GM21576 (cell line): ENCODE data around the gene TCERG1L.

ENCODE experiments used
- ATAC-seq: cut with Tn5 transposase; IDR thresholded peaks from one replicate; pipeline ENCODE4 v1.9.1; 2021; ENCODE audit warnings: mild to moderate bottlenecking, moderate library complexity; ENCODE audit not compliant: unreplicated experiment

TCERG1L gene

DNA sequence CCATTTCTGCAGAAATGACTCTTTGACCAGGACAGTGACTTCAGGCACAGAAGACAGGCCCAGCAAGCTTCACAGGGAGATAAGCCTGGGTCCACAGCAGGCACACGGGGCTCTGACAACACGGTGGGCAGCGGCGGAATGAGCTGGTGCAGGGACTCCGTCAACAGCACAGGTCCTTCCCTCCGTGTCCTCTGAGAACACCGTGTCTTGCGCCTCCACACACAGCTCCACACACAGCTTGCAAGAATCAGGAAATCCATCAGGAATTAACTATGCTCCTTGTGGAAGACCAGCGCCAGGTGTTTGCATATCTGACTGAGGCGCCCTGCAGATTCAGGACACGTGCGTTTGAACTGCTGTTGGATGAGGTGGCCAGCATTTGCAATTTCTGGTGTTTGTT lies 39.6 kb downstream of the TCERG1L start:
- no peak for ATAC-seq

- no peak for ATAC-seq
These were observed 40.2 kb downstream of the TCERG1L start for GRCh38 chr10:131271195-131271880.

GRCh38 chr10:131270461-131271190 lies 40.9 kb downstream of the TCERG1L start:
- no peak for ATAC-seq

DNA sequence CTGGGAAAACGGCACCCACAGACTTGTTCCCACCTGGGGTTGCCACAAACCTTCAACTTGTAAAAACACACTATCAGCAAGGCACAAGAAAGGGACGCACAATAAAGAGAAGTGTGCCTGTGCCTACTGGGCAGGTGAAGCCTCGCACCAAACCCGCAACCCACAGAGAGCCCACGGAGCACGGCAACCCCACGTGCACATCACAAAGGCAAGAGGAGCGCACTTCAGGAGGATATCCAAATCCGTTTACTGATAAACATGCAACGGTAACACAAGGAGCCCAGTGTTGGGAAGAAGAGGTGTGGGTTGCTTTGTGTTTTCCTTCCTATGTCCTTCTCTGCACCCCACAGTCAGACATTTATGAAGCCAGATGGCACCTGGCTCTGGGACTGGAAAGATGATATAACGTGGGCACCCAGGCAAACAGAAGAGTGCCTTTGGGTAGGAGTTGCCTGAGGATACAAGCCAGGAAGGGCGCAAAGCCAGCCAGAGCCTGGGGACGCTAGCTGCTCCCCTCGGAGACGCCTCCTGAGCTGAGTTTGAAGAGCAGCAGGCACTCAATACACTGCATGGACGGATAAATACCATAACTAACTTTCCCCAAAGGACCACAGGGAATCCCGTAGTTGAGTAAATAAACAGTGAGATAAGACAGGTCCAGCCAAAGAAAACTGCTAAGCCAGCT lies 41.6 kb downstream of the TCERG1L start:
- no peak for ATAC-seq

GRCh38 chr10:131267814-131268095 lies 43.8 kb downstream of the TCERG1L start:
- ATAC-seq = no peak

- ATAC-seq = no peak
These were observed 44.3 kb downstream of the TCERG1L start for GRCh38 chr10:131266936-131267813.

DNA sequence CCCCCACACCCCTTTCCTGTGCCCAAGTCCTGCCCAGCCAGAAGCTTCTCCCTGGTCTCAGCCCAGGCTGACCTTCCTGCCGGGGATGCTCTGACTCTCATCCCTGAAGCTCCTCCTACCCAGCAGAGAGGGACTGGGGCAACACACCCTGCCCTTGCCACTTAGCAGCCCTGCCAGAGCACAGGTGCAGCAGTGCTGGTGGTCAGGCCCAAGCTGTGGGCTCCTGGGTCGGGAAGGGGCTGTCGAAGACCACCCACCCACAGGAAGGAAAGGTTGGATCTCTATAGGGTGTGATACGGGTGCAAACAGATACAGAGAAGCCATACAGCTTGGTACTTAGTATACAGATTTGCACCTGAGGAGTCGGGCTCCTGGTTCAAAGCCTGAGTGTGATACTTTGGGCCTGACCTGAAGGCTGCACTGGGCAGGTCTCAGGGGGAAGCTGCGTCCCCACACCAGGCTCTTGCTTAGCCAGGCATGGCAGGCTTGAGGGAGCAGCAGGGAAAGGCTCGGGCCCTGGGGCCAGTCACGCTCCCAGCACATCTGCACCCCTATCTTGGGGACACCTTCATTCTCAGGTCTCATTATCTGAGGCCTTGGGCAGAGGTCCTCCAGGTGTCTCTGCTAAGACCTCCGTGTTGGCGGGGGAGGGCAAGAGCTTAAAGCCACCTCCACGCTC lies 47.3 kb downstream of the TCERG1L start:
- ATAC-seq = no peak

- no peak for ATAC-seq
These were observed 49.5 kb downstream of the TCERG1L start for GRCh38 chr10:131261890-131262475.

GRCh38 chr10:131260452-131261211 lies 50.9 kb downstream of the TCERG1L start:
- no peak for ATAC-seq

DNA sequence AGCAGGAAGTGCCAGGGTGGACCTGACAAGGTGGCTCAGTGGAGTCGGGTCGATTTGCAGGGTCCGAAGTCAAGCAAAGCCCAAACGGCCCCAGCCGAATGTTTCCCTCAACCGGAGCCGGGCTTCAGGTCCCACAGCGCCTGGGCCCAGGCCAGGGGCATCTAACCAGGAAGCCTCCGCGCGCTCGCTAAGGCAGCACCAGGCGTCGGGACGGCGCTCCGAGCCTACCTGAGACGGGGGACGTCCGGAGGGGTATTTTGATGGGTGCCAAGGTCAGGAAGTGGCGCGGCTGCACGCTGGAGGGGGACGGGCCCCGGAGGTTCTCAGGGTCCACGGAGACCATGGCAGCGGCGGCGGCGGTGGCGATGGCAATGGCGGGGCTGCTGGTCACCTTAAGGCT lies 51.5 kb downstream of the TCERG1L start:
- no peak for ATAC-seq

- ATAC-seq = no peak
These were observed 52.0 kb downstream of the TCERG1L start for GRCh38 chr10:131259535-131259934.

GRCh38 chr10:131258256-131258655 lies 53.3 kb downstream of the TCERG1L start:
- ATAC-seq = no peak

- ATAC-seq = no peak
These were observed 54.5 kb downstream of the TCERG1L start for GRCh38 chr10:131257027-131257426.

- ATAC-seq = no peak
These were observed 56.7 kb downstream of the TCERG1L start for GRCh38 chr10:131254859-131255252.

GRCh38 chr10:131253931-131254858 lies 57.3 kb downstream of the TCERG1L start:
- no peak for ATAC-seq

- no peak for ATAC-seq
These were observed 58.8 kb downstream of the TCERG1L start for GRCh38 chr10:131252567-131253276.

GRCh38 chr10:131251146-131251541 lies 60.4 kb downstream of the TCERG1L start:
- ATAC-seq = no peak
